Measurements from ENCODE around the gene SENP6.
"Not testable (repeated sequence)": the region's sequence is repeated elsewhere in the genome, so short reads cannot be mapped to it uniquely, and the experiment has no call there.

Gene SENP6

GRCh38 chr6:75666592-75666991 lies 64.9 kb downstream of the SENP6 start:
- no peak for DNase-seq

- no peak for DNase-seq
Measured at GRCh38 chr6:75673884-75674283, 72.2 kb downstream of the SENP6 start.

GRCh38 chr6:75676377-75676776 lies 74.7 kb downstream of the SENP6 start:
- no peak for DNase-seq

- not testable (repeated sequence) for DNase-seq
Measured at GRCh38 chr6:75682548-75682947, 80.9 kb downstream of the SENP6 start.

GRCh38 chr6:75683005-75683404 lies 81.3 kb downstream of the SENP6 start:
- not testable (repeated sequence) for DNase-seq

GRCh38 chr6:75687535-75687934 lies 85.9 kb downstream of the SENP6 start:
- not testable (repeated sequence) for DNase-seq

- DNase-seq: peak; percentile 0
Measured at GRCh38 chr6:75687937-75688336, 86.3 kb downstream of the SENP6 start.

- no peak for DNase-seq
Measured at GRCh38 chr6:75689576-75689975, 87.9 kb downstream of the SENP6 start.

- no peak for DNase-seq
Measured at GRCh38 chr6:75691012-75691411, 89.3 kb downstream of the SENP6 start.

GRCh38 chr6:75693534-75693933 lies 91.9 kb downstream of the SENP6 start:
- no peak for DNase-seq

GRCh38 chr6:75694406-75694805 lies 92.7 kb downstream of the SENP6 start:
- DNase-seq: no peak

- not testable (repeated sequence) for DNase-seq
Measured at GRCh38 chr6:75708334-75708733, 106.7 kb downstream of the SENP6 start.

GRCh38 chr6:75711173-75711572 lies 109.5 kb downstream of the SENP6 start:
- DNase-seq: no peak

GRCh38 chr6:75719133-75719532 lies 117.5 kb downstream of the SENP6 start:
- no peak for DNase-seq

- no peak for DNase-seq
Measured at GRCh38 chr6:75723382-75723781, 121.7 kb downstream of the SENP6 start.

GRCh38 chr6:75727206-75727605 lies 125.5 kb downstream of the SENP6 start:
- DNase-seq: no peak

- DNase-seq: not testable (repeated sequence)
Measured at GRCh38 chr6:75731029-75731428, 129.3 kb downstream of the SENP6 start.

- no peak for DNase-seq
Measured at GRCh38 chr6:75735491-75736186, 134.0 kb downstream of the SENP6 start.

GRCh38 chr6:75743971-75744370 lies 142.3 kb downstream of the SENP6 start:
- no peak for DNase-seq

- DNase-seq: no peak
Measured at GRCh38 chr6:75745404-75745803, 143.7 kb downstream of the SENP6 start.

GRCh38 chr6:75746221-75746620 lies 144.5 kb downstream of the SENP6 start:
- no peak for DNase-seq

GRCh38 chr6:75747152-75747992 lies 145.7 kb downstream of the SENP6 start:
- peak; percentile 23 for DNase-seq

GRCh38 chr6:75748003-75748742 lies 146.5 kb downstream of the SENP6 start:
- no peak for DNase-seq

All from NCI-H510A (cell line).